Lung (tissue), 12 donors: ENCODE results near the gene TKTL1. TPM values are rescaled to one million over a fixed set of nuclear protein-coding genes. Genes with fewer than 3 reads are reported as not detected.

ENCODE experiments used
- ATAC-seq: fragments of 200-7000 bp; cut with Tn5 transposase; one replicate; pipeline ENCODE4 v1.9.1; 2020; ENCODE audit warnings: moderate number of reproducible peaks; ENCODE audit not compliant: insufficient read depth, low FRiP score
- DNase-seq, 3 donors: peaks; one replicate each; pipeline ENCODE4 v3.0.0-alpha.2; 2013 to 2017
- H3K27ac ChIP-seq, 2 donors: one replicate each; pipeline ENCODE4 v1.5.1; 2013; ENCODE audit warnings: mild to moderate bottlenecking in 2 of 2, moderate library complexity in 2 of 2, control low read depth in 1 of 2, inconsistent platforms in 1 of 2, low read depth in 1 of 2, low read length in 1 of 2
- H3K27me3 ChIP-seq, 3 donors: one replicate each; pipeline ENCODE4 v1.5.1; 2013; ENCODE audit warnings: low read length in 2 of 3; ENCODE audit not compliant: control insufficient read depth in 3 of 3, insufficient read depth in 3 of 3
- H3K36me3 ChIP-seq, 4 donors: one replicate each; pipeline ENCODE4 v1.5.1; 2013; ENCODE audit warnings: low read length in 4 of 4, mild to moderate bottlenecking in 1 of 4, moderate library complexity in 1 of 4; ENCODE audit not compliant: control insufficient read depth in 4 of 4, insufficient read depth in 4 of 4
- H3K4me1 ChIP-seq, 5 donors: one replicate each; pipeline ENCODE4 v1.5.1; 2013; ENCODE audit warnings: low read length in 5 of 5, mild to moderate bottlenecking in 2 of 5, moderate library complexity in 1 of 5; ENCODE audit not compliant: control insufficient read depth in 5 of 5, insufficient read depth in 5 of 5
- H3K4me3 ChIP-seq: one replicate; pipeline ENCODE4 v1.5.1; 2013; ENCODE audit warnings: mild to moderate bottlenecking, control low read depth, moderate library complexity
- H3K9ac ChIP-seq, 2 donors: one replicate each; pipeline ENCODE4 v1.5.1; 2013; ENCODE audit warnings: low read length in 2 of 2, control low read depth in 1 of 2; ENCODE audit not compliant: insufficient read depth in 1 of 2
- H3K9me3 ChIP-seq, 4 donors: one replicate each; pipeline ENCODE4 v1.5.1; 2013; ENCODE audit warnings: low read length in 3 of 4, mild to moderate bottlenecking in 1 of 4, moderate library complexity in 1 of 4; ENCODE audit not compliant: control insufficient read depth in 4 of 4, insufficient read depth in 3 of 4
- CTCF ChIP-seq: IDR thresholded peaks from 2 replicates; pipeline ENCODE4 v1.5.1; 2012; ENCODE audit warnings: mild to moderate bottlenecking; ENCODE audit errors: control extremely low read depth, extremely low read depth
- WGBS, 2 donors: extraction: QIAGEN DNeasy Blood & Tissue Kit; methylation state at CpG; one replicate each; pipeline ENCODE4 v1.1.7; 2013; 5-methylcytosine and 5-hydroxymethylcytosine counted together
- polyA plus RNA-seq, 2 donors: library from polyadenylated mRNA; stranded (reverse); fragments of 200-250 nt; gene quantifications; one replicate each; pipeline ENCODE4 v1.2.1, GENCODE V29; 2013
- total RNA-seq, 2 donors: library from RNA; depleted of rRNA in 1 of 2; stranded (reverse); fragments of >200 nt in 1 of 2; gene quantifications; one replicate each; pipeline ENCODE4 v1.2.1, GENCODE V29; 2014 to 2021
- donor health status: control.
- donor health status: control.
- donor health status: Bipolar disorder and iron deficiency.
- donor health status: healthy.
- donor health status: DM: yes; HTN: yes; CAD: no.

TKTL1 gene
- total and polyA plus RNA-seq, 4 donors, result 0.18 to 1.5 (median 0.54) TPM; not detected in 1

GRCh38 chrX:154328646-154329045, 33.1 kb downstream of the TKTL1 start:
- H3K27ac ChIP-seq, result no peak overlapping the region
- H3K27me3 ChIP-seq, result no peaks in the 10 kb centered on the region
- no peaks in the 10 kb centered on the region for H3K36me3 ChIP-seq
- H3K9me3 ChIP-seq, result no peaks in the 10 kb centered on the region
- WGBS, 2 donors, result 92 to 100% methylated on average over 5 of the region's 5 CpGs
- no peak for TF ChIP-seq CTCF
- peaks cover 0 to 24% (median 0%) of the 10 kb centered on the region in 5 donors for H3K4me1 ChIP-seq
- H3K4me3 ChIP-seq, result no peak overlapping the region
- no peak overlapping the region for H3K9ac ChIP-seq
- ATAC-seq (no peak), DNase-seq (no peak)

- Histone ChIP-seq H3K4me1 (peaks cover 0 to 24% (median 0%) of the 10 kb centered on the region in 5 donors), H3K9ac (no peak overlapping the region), H3K27ac (no peak overlapping the region), H3K4me3 (no peak overlapping the region), H3K27me3 (no peaks in the 10 kb centered on the region), H3K36me3 (no peaks in the 10 kb centered on the region), H3K9me3 (no peaks in the 10 kb centered on the region)
- DNase-seq (no peak), ATAC-seq (no peak)
- TF ChIP-seq CTCF, result no peak
- 80 to 97% methylated on average over 10 of the region's 10 CpGs for whole genome bisulfite sequencing, 2 donors
Observed at GRCh38 chrX:154329294-154329693, 33.7 kb downstream of the TKTL1 start.

- Histone ChIP-seq H3K27me3 (no peaks in the 10 kb centered on the region), H3K9me3 (peaks cover 0 to 4% (median 0%) of the 10 kb centered on the region in 4 donors), H3K27ac (no peak overlapping the region), H3K36me3 (no peaks in the 10 kb centered on the region), H3K4me1 (peaks cover 0 to 5% (median 0%) of the 10 kb centered on the region in 5 donors), H3K4me3 (no peak overlapping the region), H3K9ac (no peak overlapping the region)
- no peak for DNase-seq
- ATAC-seq, result no peak
- 91 to 93% methylated on average over 25 to 29 of the region's 29 CpGs for WGBS, 2 donors
- TF ChIP-seq CTCF, result no peak
Observed at GRCh38 chrX:154332561-154332960, 37.0 kb downstream of the TKTL1 start.

GRCh38 chrX:154333116-154333515, 37.5 kb downstream of the TKTL1 start:
- Histone ChIP-seq H3K4me1 (no peaks in the 10 kb centered on the region), H3K9ac (no peak overlapping the region), H3K36me3 (no peaks in the 10 kb centered on the region), H3K27ac (no peak overlapping the region), H3K4me3 (no peak overlapping the region), H3K27me3 (no peaks in the 10 kb centered on the region), H3K9me3 (peaks cover 0 to 4% (median 0%) of the 10 kb centered on the region in 4 donors)
- no peak for TF ChIP-seq CTCF
- no peak for DNase-seq
- 85 to 97% methylated on average over 9 of the region's 9 CpGs for WGBS, 2 donors
- no peak for ATAC-seq
